Vagina (tissue), 2 donors: ENCODE results near the gene KLRC1. TPM values are rescaled to one million over a fixed set of nuclear protein-coding genes. Genes with fewer than 3 reads are reported as not detected.
"Not testable (repeated sequence)": the region's sequence is repeated elsewhere in the genome, so short reads cannot be mapped to it uniquely, and the experiment has no call there.

ENCODE experiments used
- DNase-seq, 2 donors: peaks; one replicate each; pipeline ENCODE4 v3.0.0-alpha.2; 2017; ENCODE audit errors: extremely low spot score in 2 of 2
- H3K27ac ChIP-seq: fragments of 200-600 bp; sonication (generic); one replicate; pipeline ENCODE4 v1.5.1; 2019
- H3K27me3 ChIP-seq: fragments of 200-600 bp; sonication (generic); one replicate; pipeline ENCODE4 v1.5.1; 2019
- H3K36me3 ChIP-seq, 2 donors: fragments of 200-600 bp; sonication (generic); one replicate each; pipeline ENCODE4 v1.5.1; 2017 to 2019
- H3K4me1 ChIP-seq: fragments of 200-600 bp; sonication (generic); one replicate; pipeline ENCODE4 v1.5.1; 2019
- H3K4me3 ChIP-seq, 2 donors: fragments of 200-600 bp; sonication (generic); 1 replicate in 1 of 2; 2 replicates in 1 of 2; pipeline ENCODE4 v1.5.1; 2016 to 2019
- H3K9me3 ChIP-seq: fragments of 200-600 bp; sonication (generic); one replicate; pipeline ENCODE4 v1.5.1; 2019
- CTCF ChIP-seq, 3 experiments: fragments of 450-650 bp in 2 of 3; fragments of 200-600 bp in 1 of 3; sonication (generic) in 1 of 3; IDR thresholded peaks; one replicate each; pipeline ENCODE4 v1.5.1; 2017 to 2019; ENCODE audit warnings: antibody characterized with exemption in 3 of 3, mild to moderate bottlenecking in 2 of 3, moderate library complexity in 2 of 3
- POLR2A ChIP-seq, 2 donors: fragments of 450-650 bp; IDR thresholded peaks; one replicate each; pipeline ENCODE4 v1.6.1; 2017; ENCODE audit warnings: antibody characterized with exemption in 2 of 2, mild to moderate bottlenecking in 2 of 2, moderate library complexity in 2 of 2
- POLR2AphosphoS5 ChIP-seq, 2 donors: sonication (generic); formaldehyde crosslinking; IDR thresholded peaks; one replicate each; pipeline ENCODE4 v1.9.0; 2017; ENCODE audit warnings: antibody characterized with exemption in 2 of 2, mild to moderate bottlenecking in 2 of 2, low read depth in 1 of 2; ENCODE audit not compliant: insufficient read depth in 1 of 2
- intact Hi-C: fragments of 100-400 bp; cut with DNase I; formaldehyde crosslinking; loops from one replicate; pipeline ENCODE4 v1.15.1; 2023
- total RNA-seq: library from RNA; depleted of rRNA; stranded (reverse); fragments of >200 nt; gene quantifications from one replicate; pipeline ENCODE4 v1.2.3, GENCODE V29; 2016

Gene KLRC1
- total RNA-seq, 1 donor from 2014 or later, result 1.5 TPM

DNA sequence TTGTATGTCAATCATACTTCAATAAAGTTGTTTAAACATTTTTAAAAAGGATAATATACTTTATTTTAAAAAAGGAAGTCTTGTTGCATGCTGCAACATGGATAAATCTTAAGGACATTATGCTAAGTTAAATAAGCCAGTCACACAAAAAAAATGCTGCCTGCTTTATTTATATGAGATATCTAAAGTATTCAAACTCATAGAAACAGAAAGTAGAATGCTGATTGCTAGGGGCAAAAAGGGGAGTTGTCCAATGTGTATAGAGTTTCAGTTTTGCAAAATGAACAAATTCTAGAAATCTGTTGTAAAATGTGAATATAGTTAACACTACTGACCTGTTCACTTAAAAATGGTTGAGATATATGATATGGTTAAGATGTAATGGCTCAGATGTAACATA is 52.3 kb downstream of the KLRC1 start:
- Histone ChIP-seq H3K4me1 (no peaks in the 10 kb centered on the region), H3K27ac (no peak overlapping the region), H3K36me3 (no peaks in the 10 kb centered on the region), H3K4me3 (no peak overlapping the region), H3K9me3 (no peaks in the 10 kb centered on the region), H3K27me3 (no peaks in the 10 kb centered on the region)
- DNase-seq, result no peak
- intact Hi-C loops, result no loop called here
- TF ChIP-seq POLR2A (IDR thresholded peaks at IDR 0.05) (no peak), CTCF (IDR thresholded peaks at IDR 0.05) (no peak), POLR2AphosphoS5 (IDR thresholded peaks at IDR 0.05; ENCODE audit: insufficient read depth in 1 of 2, low read depth in 1 of 2) (no peak)

DNA sequence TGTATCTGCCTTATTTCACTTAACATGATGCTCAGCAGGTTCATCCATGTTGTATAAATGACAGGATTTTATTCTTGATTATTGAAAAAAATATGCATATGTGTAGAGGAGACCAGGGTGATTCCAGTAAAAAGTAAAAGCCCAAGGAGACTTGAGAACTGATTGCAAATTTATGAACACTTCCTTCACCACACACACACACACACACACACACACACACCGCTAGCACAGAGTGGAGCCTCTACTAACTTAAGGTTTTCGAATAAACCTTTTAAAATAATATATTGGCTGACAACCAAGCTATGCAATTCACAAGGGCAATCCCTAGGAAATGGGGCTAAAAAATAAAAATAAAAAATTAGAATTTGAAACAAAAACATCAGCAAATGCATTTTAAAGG is 55.0 kb downstream of the KLRC1 start:
- TF ChIP-seq CTCF (IDR thresholded peaks at IDR 0.05) (no peak), POLR2AphosphoS5 (IDR thresholded peaks at IDR 0.05; ENCODE audit: insufficient read depth in 1 of 2, low read depth in 1 of 2) (no peak), POLR2A (IDR thresholded peaks at IDR 0.05) (no peak)
- no peaks in the 10 kb centered on the region for H3K27me3 ChIP-seq

GRCh38 chr12:10397296-10397695 is 55.9 kb downstream of the KLRC1 start:
- no peak overlapping the region for H3K4me3 ChIP-seq
- intact Hi-C loops, result no loop called here
- H3K27me3 ChIP-seq, result no peaks in the 10 kb centered on the region
- H3K27ac ChIP-seq, result no peak overlapping the region
- no peaks in the 10 kb centered on the region for H3K36me3 ChIP-seq
- H3K4me1 ChIP-seq, result no peaks in the 10 kb centered on the region
- TF ChIP-seq POLR2A (IDR thresholded peaks at IDR 0.05) (no peak), POLR2AphosphoS5 (IDR thresholded peaks at IDR 0.05; ENCODE audit: insufficient read depth in 1 of 2, low read depth in 1 of 2) (no peak), CTCF (IDR thresholded peaks at IDR 0.05) (no peak)
- no peak for DNase-seq
- H3K9me3 ChIP-seq, result no peaks in the 10 kb centered on the region

More for the DNA sequence above, 55.0 kb downstream of the KLRC1 start:
- Histone ChIP-seq H3K36me3 (no peaks in the 10 kb centered on the region), H3K4me3 (no peak overlapping the region), H3K4me1 (no peaks in the 10 kb centered on the region), H3K9me3 (no peaks in the 10 kb centered on the region), H3K27ac (no peak overlapping the region)
- intact Hi-C loops, result no loop called here
- DNase-seq, result no peak

DNA sequence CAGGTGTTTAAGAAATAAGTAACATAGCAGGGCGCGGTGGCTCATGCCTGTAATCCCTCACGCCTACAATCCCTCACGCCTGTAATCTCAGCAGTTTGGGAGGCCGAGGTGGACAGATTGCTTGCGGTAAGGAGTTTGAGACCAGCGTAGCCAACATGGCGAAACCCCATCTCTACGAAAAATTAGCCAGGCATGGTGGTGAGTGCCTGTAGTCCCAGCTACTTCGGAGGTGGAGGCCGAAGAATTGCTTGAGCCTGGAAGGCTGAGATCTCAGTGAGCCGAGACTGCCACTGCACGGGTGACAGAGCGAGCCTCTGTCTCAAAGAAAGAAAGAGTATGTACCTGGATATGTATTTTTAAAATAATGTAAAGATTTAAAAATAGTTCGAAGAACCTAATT is 57.0 kb downstream of the KLRC1 start:
- H3K9me3 ChIP-seq, H3K27me3 ChIP-seq, intact Hi-C loops, H3K36me3 ChIP-seq, H3K4me1 ChIP-seq, H3K27ac ChIP-seq, DNase-seq, H3K4me3 ChIP-seq: not testable (repeated sequence)

Other genes with a start within 250 kb of the KLRC1 start
- 90.6 TPM for gene GABARAPL1, start 240.5 kb downstream of the KLRC1 start, total RNA-seq
- 4.4 TPM for gene KLRD1, start 145.5 kb downstream of the KLRC1 start, total RNA-seq
- 12.8 TPM for gene KLRK1, start 63.3 kb downstream of the KLRC1 start, total RNA-seq
- not detected for gene KLRC4, start 43.6 kb downstream of the KLRC1 start, total RNA-seq
- not detected for gene KLRC3, start 32.8 kb downstream of the KLRC1 start, total RNA-seq
- gene KLRC2, start 17.4 kb downstream of the KLRC1 start, total RNA-seq, result 1.5 TPM
- 1.2 TPM for gene EIF2S3B, start 52.5 kb upstream of the KLRC1 start, total RNA-seq
- 7.9 TPM for gene MAGOHB, start 160.2 kb upstream of the KLRC1 start, total RNA-seq
- 6.4 TPM for gene STYK1, start 220.7 kb upstream of the KLRC1 start, total RNA-seq